Measurements from ENCODE around the gene ADRA1B.

The ADRA1B gene

GRCh38 chr5:159965031-159965837 is 49.0 kb downstream of the ADRA1B start:
- TF ChIP-seq CEBPB (IDR thresholded peaks at IDR 0.05) (no peak), RAD21 (IDR thresholded peaks at IDR 0.05; ENCODE audit: low read depth) (peak; percentile 56), CREB1 (IDR thresholded peaks at IDR 0.05; ENCODE audit: low read depth) (no peak)

GRCh38 chr5:159969966-159970365 is 53.7 kb downstream of the ADRA1B start:
- TF ChIP-seq CEBPB (IDR thresholded peaks at IDR 0.05) (no peak), TAF1 (IDR thresholded peaks at IDR 0.05; ENCODE audit: low read depth) (no peak), REST (IDR thresholded peaks at IDR 0.05; ENCODE audit: low read depth) (no peak), MAX (IDR thresholded peaks at IDR 0.05) (no peak), TEAD4 (IDR thresholded peaks at IDR 0.05) (no peak), USF1 (IDR thresholded peaks at IDR 0.05) (no peak), EGR1 (IDR thresholded peaks at IDR 0.05) (no peak), ZBTB7A (IDR thresholded peaks at IDR 0.05; ENCODE audit: low read depth) (no peak), TCF12 (IDR thresholded peaks at IDR 0.05; ENCODE audit: low read depth) (no peak), FOXM1 (IDR thresholded peaks at IDR 0.05; ENCODE audit: borderline replicate concordance, low read depth) (no peak), EP300 (IDR thresholded peaks at IDR 0.05; ENCODE audit: borderline replicate concordance) (no peak), RAD21 (IDR thresholded peaks at IDR 0.05; ENCODE audit: low read depth) (no peak), NFIC (IDR thresholded peaks at IDR 0.05) (no peak), CREB1 (IDR thresholded peaks at IDR 0.05; ENCODE audit: low read depth) (no peak), YY1 (IDR thresholded peaks at IDR 0.05; ENCODE audit: low read depth) (no peak)

GRCh38 chr5:159971038-159971437 is 54.8 kb downstream of the ADRA1B start:
- TF ChIP-seq TEAD4 (IDR thresholded peaks at IDR 0.05) (no peak), YY1 (IDR thresholded peaks at IDR 0.05; ENCODE audit: low read depth) (no peak), EGR1 (IDR thresholded peaks at IDR 0.05) (no peak), TCF12 (IDR thresholded peaks at IDR 0.05; ENCODE audit: low read depth) (no peak), FOXM1 (IDR thresholded peaks at IDR 0.05; ENCODE audit: borderline replicate concordance, low read depth) (no peak), EP300 (IDR thresholded peaks at IDR 0.05; ENCODE audit: borderline replicate concordance) (no peak), NFIC (IDR thresholded peaks at IDR 0.05) (no peak), TAF1 (IDR thresholded peaks at IDR 0.05; ENCODE audit: low read depth) (no peak), ZBTB7A (IDR thresholded peaks at IDR 0.05; ENCODE audit: low read depth) (no peak), USF1 (IDR thresholded peaks at IDR 0.05) (no peak)

- TF ChIP-seq YY1 (IDR thresholded peaks at IDR 0.05; ENCODE audit: low read depth) (no peak), NFIC (IDR thresholded peaks at IDR 0.05) (no peak), TAF1 (IDR thresholded peaks at IDR 0.05; ENCODE audit: low read depth) (no peak), USF1 (IDR thresholded peaks at IDR 0.05) (no peak), RAD21 (IDR thresholded peaks at IDR 0.05; ENCODE audit: low read depth) (no peak), TCF12 (IDR thresholded peaks at IDR 0.05; ENCODE audit: low read depth) (no peak), REST (IDR thresholded peaks at IDR 0.05; ENCODE audit: low read depth) (no peak), ZBTB7A (IDR thresholded peaks at IDR 0.05; ENCODE audit: low read depth) (no peak), TEAD4 (IDR thresholded peaks at IDR 0.05) (no peak), EGR1 (IDR thresholded peaks at IDR 0.05) (no peak), FOXM1 (IDR thresholded peaks at IDR 0.05; ENCODE audit: borderline replicate concordance, low read depth) (no peak), MAX (IDR thresholded peaks at IDR 0.05) (no peak)
Measured at GRCh38 chr5:159971514-159971913, 55.2 kb downstream of the ADRA1B start.

GRCh38 chr5:159971931-159972461 is 55.7 kb downstream of the ADRA1B start:
- TF ChIP-seq CEBPB (IDR thresholded peaks at IDR 0.05) = no peak
- no peak for TF ChIP-seq YY1 (IDR thresholded peaks at IDR 0.05; ENCODE audit: low read depth)
- TF ChIP-seq EP300 (IDR thresholded peaks at IDR 0.05; ENCODE audit: borderline replicate concordance) = no peak
- TF ChIP-seq TAF1 (IDR thresholded peaks at IDR 0.05; ENCODE audit: low read depth) = no peak
- TF ChIP-seq USF1 (IDR thresholded peaks at IDR 0.05) = no peak
- TF ChIP-seq FOXM1 (IDR thresholded peaks at IDR 0.05; ENCODE audit: borderline replicate concordance, low read depth) = no peak
